ENCODE results near the gene CD207. TPM values are rescaled to one million over a fixed set of nuclear protein-coding genes. Genes with fewer than 3 reads are reported as not detected.

Gene CD207
- total RNA-seq, 4 donors from 2014 or later, result not detected

DNA sequence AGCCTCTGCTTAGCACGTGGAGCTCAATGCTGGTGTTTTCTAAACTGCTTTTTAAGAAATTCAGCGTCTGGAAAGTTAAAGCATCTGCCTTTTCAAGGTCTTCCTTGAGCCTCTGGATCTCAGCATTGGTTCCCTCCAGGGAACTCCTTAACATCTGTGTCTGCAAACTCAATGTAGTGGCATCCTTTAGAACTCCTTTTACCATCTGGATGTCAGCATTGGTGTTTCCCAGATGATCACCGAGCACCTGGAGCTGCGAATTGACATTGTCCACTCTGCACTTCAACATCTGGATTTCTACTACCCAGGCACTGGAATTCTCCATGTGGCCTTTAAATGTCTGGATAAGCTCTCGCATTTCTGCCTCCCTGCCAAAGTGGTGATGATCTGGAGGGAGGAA lies 18.9 kb downstream of the CD207 start:
- TF ChIP-seq, protein P1, sequence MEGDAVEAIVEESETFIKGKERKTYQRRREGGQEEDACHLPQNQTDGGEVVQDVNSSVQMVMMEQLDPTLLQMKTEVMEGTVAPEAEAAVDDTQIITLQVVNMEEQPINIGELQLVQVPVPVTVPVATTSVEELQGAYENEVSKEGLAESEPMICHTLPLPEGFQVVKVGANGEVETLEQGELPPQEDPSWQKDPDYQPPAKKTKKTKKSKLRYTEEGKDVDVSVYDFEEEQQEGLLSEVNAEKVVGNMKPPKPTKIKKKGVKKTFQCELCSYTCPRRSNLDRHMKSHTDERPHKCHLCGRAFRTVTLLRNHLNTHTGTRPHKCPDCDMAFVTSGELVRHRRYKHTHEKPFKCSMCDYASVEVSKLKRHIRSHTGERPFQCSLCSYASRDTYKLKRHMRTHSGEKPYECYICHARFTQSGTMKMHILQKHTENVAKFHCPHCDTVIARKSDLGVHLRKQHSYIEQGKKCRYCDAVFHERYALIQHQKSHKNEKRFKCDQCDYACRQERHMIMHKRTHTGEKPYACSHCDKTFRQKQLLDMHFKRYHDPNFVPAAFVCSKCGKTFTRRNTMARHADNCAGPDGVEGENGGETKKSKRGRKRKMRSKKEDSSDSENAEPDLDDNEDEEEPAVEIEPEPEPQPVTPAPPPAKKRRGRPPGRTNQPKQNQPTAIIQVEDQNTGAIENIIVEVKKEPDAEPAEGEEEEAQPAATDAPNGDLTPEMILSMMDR (IDR thresholded peaks at IDR 0.05; ENCODE audit: low read depth), result no peak

DNA sequence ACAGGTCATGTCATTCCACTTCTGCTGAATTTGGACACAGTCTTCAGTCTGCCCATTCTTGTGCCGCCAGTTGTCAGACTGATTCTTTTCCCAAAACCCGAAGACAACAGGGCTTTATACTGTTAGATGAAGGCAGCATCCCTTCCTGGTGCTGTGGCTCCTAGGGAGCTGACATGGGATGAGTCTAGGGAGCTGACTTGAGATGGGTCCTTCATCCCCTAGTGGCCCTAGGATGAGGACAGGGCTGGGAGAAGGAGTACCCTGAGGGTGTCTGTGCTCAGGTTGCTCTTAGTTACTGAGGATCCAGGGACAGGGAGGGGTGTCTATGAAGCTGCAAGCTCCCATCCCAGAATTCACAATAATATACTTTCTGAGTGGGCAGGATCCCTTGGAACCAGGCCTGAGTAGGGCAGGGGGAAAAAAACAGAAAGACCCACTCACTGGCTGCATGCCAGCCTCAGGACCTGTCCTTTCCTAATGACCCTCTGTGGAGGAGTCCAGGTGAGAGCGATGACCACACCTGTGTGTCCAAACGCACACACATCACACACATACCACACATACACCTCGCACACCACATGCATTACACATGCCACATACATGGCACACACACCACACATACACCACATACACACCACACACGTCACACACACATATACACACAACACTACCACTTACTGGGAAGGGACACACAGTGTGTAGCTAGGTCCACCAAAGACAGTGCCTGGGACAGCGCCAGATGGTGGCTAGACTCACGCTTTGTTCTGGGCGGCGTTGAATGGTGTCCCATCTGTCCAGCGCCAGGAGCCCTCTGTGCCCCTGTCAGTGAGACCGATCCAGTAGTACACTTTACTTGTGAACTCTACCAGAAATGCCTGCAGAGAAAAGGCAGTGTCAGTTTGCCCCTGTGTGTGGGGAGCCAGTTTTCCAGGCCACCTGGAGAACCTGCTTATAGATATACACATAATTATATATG lies 26.3 kb downstream of the CD207 start:
- TF ChIP-seq, protein P1 (IDR thresholded peaks at IDR 0.05; ENCODE audit: low read depth), result no peak

DNA sequence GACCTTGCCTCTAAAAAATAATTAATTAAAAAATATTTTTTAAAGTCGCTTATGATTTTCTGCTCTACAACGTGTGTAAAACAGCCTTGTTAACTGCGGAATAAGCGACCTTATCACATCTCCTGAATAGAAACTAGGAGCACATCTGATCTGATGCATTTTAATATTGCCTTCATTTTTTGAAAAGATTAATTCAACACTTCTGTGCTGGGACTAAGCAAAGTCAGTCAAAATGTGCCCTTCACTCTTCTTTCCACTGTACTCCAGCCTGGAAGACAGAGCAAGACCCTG lies 27.8 kb downstream of the CD207 start:
- TF ChIP-seq, protein P1 (IDR thresholded peaks at IDR 0.05; ENCODE audit: low read depth), result no peak

DNA sequence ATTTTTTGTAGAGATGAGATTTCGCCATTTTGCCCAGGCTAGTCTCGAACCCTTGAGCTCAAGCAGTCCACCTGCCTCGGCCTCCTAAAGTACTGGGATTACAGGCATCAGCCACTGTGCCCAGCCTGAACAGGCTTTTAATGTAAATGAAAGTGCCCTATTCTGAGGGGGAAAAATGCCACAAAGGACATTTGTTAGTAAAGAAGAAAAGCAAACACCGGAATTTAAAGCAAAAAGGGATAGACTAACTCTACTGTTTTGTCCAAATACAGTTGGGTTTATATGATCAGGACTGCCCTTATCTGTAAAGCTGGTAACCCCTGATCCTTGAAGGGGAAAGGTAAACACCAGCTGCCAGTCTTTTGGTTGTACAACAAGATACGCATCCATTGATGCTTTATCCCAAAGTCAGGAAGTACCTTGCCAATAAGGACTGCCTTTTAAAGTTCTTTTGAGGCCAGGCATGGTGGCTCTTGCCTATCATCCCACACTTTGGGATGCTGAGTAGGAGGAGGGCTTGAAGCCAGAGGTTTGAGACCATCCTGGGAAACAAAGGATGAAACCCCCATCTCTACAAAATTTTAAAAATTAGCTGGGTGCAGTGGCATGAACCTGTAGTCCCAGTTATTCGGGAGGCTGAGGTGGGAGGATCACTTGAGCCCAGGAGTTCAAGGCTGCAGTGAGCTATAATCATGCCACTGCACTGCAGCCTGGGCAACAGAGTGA lies 28.4 kb downstream of the CD207 start:
- TF ChIP-seq, protein P1 (IDR thresholded peaks at IDR 0.05; ENCODE audit: low read depth), result no peak

DNA sequence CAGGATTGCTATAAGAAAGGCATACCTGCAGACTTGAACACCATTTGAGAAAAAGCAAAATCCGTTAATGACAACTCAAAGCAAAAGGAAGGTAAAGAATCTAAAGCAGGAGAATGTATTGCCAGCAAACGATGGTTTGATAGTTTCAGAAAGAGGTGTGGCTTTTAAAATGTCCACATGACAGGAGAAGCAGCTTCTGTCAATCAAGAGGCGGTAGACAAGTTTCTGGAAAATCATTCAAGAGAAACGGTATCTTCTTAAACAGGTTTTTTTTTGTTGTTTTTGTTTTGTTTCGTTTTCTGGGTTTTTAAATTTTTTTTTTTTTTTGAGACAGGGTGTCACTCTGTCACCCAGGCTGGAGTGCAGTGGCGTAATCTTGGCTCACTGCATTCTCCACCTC lies 29.0 kb downstream of the CD207 start:
- TF ChIP-seq, protein P1 (IDR thresholded peaks at IDR 0.05; ENCODE audit: low read depth), result no peak

DNA sequence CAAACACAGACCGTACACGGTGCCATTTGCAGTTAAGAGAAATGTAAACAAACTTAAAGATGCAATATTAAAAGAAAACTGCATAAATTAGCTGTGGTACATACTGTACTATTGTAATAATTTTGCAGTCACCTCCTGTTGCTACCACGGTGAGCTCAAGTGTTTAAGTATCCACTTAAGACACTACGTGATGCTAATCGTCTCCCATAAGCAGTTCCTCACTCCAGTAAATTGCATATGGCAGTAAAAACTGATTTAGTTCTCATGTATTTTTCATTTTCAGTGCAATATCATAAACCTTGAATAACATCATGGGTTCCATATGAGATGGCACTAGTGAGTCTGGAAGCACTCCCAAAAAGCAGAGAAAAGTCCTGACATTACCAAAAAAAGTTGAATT lies 29.6 kb downstream of the CD207 start:
- TF ChIP-seq, protein P1 (IDR thresholded peaks at IDR 0.05; ENCODE audit: low read depth), result no peak

DNA sequence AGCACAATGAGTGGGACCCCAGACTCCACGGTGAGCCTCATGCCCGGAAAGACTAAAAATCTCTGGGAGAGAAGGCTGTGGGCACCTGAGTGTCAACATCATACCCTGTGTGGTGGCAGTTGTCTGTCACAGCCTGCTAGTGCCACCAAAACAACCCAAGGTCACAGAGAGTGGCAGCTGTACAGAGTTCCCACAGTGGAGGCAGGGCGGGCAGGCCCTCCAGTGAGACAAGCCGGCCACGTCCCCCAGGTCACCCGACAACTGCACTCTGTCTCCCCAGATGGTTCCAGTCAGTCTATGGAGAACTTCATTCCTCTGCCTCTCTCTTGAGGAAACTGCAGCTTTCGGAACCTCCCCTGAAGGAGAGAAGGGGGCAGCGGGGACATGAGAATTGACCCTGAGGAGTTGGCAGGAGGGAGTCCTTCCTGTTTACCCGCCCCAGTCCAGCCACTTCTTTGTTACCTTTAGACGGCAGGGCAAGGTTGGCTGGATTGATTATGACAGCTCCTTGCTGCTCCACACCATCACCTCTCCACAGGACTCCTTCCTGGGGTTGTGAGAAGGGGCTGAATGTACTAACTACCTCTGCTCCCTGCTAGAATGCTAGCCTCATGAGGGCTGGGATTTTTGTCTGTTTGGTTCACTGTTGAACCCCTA lies 33.9 kb downstream of the CD207 start:
- TF ChIP-seq, protein P1 (IDR thresholded peaks at IDR 0.05; ENCODE audit: low read depth), result no peak

All from subcutaneous adipose tissue (tissue), 4 donors.